Islet precursor cell (in vitro differentiated cells): Measurements from ENCODE around the gene OSGEPL1.
A peak's percentile ranks its signal among the peaks of the same experiment; 100 is the strongest.
"Not testable (repeated sequence)": the region's sequence is repeated elsewhere in the genome, so short reads cannot be mapped to it uniquely, and the experiment has no call there.

Experiments
- DNase-seq: peaks from one replicate; pipeline ENCODE4 v3.0.0-alpha.2; 2018

The OSGEPL1 gene

DNA sequence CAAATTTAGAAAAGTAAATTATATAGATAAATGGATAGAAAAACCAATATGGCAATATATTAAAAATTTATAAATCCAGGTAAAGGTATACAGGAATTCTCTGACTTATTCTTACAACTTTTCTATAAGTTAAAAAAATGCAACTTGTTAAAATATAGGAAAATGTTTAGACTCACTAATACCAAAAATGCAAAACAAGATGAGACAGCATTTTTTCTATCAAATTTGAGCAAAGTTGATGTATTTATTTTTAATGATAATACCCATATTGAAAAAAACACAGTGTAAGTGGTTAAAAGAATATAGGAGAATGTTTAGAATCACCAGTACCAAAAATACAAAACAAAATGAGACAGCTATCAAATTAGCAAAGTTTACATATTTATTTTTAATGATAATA lies 35.7 kb downstream of the OSGEPL1 start:
- no peak for DNase-seq

DNA sequence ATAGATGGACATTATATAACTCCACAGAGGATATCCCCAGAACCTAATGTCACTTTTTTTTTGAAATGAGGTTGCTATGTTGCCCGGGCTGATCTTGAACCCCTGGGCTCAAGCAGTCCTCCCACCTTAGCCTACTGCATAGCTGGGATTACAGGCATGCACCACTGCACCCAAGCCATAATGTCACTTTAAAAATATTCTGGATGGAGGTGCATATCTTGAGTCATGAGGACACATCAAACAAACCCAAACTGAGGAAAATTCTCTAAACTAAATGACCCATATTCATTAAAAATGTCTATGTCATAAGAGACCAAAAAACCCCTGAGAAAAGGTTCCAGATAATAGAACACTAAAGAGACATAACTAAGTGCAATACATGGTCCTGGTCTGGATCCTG lies 36.3 kb downstream of the OSGEPL1 start:
- DNase-seq, result no peak

DNA sequence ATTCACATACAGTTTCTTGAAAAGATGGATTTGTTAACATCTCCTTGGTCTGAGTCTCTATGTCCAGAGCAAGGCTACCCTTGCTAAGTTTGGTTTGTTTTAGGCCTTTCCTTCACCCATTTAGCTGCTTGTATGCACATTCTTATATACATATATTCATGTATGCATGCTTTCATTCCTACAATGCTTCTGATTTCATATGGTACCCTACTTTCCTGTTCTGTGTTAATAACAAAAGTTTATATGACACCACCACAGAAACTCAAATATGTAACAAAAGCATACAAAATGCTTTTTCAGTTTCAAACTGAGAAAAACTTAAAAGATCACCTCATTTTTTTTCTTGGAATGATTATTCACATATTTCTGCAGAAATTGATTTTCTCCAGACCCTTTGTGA lies 39.4 kb downstream of the OSGEPL1 start:
- DNase-seq, result no peak

DNA sequence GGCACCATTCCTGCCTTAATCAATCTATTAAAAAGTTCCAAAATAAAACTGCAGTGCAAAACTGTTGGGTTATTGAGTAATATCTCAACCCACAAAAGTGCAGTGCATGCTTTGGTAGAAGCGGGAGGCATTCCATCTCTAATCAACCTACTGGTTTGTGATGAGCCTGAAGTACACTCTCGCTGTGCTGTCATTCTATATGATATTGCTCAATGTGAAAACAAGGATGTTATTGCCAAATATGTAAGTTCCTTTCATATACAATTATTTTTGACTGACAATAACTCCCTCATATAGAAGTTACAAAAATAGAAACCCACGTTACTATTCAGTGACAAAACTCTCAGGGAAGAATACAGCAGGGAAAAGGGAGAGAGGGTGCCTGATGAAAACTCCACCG lies 43.0 kb downstream of the OSGEPL1 start:
- no peak for DNase-seq

DNA sequence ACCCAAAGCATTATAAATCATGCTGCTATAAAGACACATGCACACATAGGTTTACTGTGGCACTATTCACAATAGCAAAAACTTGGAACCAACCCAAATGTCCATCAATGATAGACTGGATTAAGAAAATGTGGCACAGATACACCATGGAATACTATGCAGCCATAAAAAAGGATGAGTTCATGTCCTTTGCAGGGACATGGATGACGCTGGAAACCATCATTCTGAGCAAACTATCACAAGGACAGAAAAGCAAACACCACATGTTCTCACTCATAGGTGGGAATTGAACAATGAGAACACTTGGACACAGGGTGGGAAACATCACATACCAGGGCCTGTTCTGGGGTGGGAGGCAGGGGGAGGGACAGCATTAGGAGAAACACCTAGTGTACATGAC lies 45.0 kb downstream of the OSGEPL1 start:
- not testable (repeated sequence) for DNase-seq

DNA sequence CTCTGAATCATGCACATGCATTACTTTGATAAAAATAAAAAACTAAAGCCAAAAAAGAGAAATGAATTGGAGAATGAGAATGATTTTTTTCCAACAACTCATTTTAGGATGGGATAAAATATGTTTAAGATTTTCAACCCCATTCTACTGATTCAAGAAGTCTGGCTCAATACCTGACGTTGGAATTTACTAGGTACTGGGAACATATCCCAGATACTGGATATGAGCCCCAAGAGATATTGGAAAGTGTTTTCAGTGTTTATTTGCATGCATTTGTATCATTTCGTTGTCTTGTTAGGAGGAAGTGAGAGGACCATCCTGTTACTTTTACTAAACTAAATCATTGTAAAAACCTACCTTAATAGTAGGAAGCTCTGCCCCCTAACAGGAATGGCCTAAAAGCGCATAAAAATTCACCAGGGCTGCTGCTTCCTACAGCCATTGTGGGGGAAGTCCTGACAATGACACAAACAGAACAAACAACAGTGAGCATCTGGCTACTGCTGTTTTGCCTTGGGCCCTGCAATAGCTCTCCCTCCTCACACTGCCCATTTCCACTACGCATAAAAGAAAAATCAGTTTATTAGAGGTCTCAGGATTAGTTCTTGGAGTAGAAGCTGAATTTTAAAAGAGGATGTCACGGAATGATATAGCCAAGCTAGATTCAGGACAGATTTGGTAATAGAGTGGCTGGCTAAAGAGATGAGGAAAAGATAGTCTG lies 52.9 kb downstream of the OSGEPL1 start:
- no peak for DNase-seq

DNA sequence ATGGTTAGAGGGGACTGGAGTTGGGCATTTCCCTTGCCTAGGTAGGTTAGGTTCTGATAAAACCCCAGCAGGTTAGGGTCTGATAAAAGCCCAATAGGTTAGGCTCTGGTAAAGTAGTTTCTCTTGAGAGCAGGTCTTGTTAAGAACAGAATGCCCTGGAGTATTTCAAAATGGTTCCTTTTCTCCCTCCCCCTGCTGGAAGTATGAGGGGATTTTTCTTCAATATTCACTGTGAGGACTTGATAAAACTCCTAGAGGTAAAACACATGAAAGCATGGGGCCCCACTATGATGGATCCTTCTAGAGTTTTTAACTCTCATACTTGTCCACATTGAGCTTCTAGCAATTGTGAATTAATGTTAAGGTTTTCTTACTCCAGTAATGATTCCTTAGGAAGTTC lies 60.5 kb downstream of the OSGEPL1 start:
- no peak for DNase-seq

DNA sequence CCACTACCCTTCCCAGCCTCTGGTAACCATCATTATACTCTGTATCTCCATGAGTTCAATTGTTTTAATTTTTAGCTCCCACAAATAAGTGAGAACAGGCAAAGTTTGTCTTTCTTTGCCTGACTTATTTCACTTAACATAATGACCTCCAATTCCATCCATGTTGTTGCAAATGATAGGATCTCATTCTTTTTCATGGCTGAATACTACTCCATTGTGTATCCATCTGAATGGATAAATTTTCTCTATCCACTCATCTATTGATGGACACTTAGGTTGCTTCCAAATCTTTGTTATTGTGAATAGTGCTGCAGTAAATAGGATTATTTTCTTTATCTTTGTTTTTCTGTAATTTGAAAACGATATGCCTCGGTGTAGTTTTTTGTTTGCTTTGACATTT lies 61.9 kb downstream of the OSGEPL1 start:
- no peak for DNase-seq

DNA sequence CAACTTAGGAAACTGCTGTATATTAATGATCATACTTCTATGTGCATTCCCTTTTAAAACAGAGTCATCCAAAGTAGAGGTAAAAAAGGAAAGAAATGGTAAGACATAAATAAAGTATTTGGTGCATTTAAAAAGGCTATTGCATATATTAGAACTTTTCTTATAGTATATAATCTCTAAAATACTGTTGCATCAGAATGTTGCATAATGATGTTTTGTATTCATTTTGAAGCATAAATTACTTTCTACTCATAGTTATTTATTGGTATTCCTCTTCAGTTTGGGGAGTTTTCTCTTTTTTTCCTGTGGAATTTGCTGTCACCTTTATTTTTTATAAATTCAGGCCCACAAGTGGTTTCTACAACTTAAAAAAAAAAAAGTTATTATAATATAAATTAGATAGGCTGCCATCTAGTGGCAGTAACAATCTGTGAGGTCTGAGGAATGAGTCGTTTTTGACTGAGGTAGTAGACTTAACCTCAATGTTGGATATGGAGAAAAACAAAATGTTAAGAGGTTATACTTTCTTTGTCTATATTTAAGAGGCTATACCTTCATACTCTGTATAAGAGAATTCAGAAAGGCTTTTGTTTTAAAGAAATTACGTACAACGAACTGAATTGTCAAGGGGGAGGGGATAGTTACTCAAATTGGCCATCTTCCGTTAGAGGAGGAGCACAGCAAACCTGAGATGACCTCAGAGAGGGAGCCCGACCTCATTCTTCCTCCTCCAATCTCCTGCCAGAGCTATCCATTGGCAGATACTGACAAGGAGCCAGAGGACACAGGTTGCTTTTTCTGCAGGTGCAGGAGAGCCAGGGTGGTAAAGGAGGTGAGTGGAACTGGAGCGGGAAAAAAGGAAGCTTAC lies 64.3 kb downstream of the OSGEPL1 start:
- peak; percentile 67 for DNase-seq
